Measurements from ENCODE around the gene TKTL2.

GRCh38 chr4:163474027-163474426, 473 bp upstream of the TKTL2 start:
- TF ChIP-seq CTCF (IDR thresholded peaks at IDR 0.05) (no peak), SIN3A (IDR thresholded peaks at IDR 0.05; ENCODE audit: borderline replicate concordance, insufficient read depth, low read depth, low read length) (no peak)
- TF ChIP-seq, protein P1, sequence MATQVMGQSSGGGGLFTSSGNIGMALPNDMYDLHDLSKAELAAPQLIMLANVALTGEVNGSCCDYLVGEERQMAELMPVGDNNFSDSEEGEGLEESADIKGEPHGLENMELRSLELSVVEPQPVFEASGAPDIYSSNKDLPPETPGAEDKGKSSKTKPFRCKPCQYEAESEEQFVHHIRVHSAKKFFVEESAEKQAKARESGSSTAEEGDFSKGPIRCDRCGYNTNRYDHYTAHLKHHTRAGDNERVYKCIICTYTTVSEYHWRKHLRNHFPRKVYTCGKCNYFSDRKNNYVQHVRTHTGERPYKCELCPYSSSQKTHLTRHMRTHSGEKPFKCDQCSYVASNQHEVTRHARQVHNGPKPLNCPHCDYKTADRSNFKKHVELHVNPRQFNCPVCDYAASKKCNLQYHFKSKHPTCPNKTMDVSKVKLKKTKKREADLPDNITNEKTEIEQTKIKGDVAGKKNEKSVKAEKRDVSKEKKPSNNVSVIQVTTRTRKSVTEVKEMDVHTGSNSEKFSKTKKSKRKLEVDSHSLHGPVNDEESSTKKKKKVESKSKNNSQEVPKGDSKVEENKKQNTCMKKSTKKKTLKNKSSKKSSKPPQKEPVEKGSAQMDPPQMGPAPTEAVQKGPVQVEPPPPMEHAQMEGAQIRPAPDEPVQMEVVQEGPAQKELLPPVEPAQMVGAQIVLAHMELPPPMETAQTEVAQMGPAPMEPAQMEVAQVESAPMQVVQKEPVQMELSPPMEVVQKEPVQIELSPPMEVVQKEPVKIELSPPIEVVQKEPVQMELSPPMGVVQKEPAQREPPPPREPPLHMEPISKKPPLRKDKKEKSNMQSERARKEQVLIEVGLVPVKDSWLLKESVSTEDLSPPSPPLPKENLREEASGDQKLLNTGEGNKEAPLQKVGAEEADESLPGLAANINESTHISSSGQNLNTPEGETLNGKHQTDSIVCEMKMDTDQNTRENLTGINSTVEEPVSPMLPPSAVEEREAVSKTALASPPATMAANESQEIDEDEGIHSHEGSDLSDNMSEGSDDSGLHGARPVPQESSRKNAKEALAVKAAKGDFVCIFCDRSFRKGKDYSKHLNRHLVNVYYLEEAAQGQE (IDR thresholded peaks at IDR 0.05; ENCODE audit: insufficient read depth in 1 of 2, low read depth in 2 of 2, low read length in 1 of 2) = no peak

All from Panc1 (cell line).